ENCODE results near the gene EMC9.

DNA sequence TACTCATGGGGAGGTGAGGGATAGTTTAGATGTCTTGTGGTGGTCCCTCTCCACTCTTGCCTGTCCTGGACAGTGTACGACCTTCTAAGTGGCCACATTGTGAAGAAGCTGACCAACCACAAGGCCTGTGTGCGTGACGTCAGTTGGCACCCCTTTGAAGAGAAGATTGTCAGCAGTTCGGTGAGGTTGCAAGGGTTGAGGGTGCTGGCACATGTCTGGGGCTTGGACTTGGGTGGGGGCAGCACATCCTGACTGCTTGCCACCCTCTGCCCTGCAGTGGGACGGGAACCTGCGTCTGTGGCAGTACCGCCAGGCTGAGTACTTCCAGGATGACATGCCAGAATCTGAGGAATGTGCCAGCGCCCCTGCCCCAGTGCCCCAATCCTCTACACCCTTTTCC lies 18.5 kb downstream of the EMC9 start:
- TF ChIP-seq, protein P1, sequence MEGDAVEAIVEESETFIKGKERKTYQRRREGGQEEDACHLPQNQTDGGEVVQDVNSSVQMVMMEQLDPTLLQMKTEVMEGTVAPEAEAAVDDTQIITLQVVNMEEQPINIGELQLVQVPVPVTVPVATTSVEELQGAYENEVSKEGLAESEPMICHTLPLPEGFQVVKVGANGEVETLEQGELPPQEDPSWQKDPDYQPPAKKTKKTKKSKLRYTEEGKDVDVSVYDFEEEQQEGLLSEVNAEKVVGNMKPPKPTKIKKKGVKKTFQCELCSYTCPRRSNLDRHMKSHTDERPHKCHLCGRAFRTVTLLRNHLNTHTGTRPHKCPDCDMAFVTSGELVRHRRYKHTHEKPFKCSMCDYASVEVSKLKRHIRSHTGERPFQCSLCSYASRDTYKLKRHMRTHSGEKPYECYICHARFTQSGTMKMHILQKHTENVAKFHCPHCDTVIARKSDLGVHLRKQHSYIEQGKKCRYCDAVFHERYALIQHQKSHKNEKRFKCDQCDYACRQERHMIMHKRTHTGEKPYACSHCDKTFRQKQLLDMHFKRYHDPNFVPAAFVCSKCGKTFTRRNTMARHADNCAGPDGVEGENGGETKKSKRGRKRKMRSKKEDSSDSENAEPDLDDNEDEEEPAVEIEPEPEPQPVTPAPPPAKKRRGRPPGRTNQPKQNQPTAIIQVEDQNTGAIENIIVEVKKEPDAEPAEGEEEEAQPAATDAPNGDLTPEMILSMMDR (IDR thresholded peaks at IDR 0.05): no peak
- no peak for TF ChIP-seq POLR2A (IDR thresholded peaks at IDR 0.05)
